SK-N-SH treated with all-trans-retinoic acid at 6 μM for 48 hours (cell line): ENCODE data around the gene ADD3.

Experiments
- CREB5 ChIP-seq: fragments of 250-450 bp; sonication (Bioruptor Pico); IDR thresholded peaks from 2 replicates; pipeline ENCODE4 v1.5.1; 2020; ENCODE audit warnings: low read depth, mild to moderate bottlenecking, moderate library complexity
- GLIS3 ChIP-seq: fragments of 250-450 bp; sonication (Bioruptor Pico); IDR thresholded peaks from 2 replicates; pipeline ENCODE4 v1.5.0; 2020; ENCODE audit warnings: mild to moderate bottlenecking, moderate library complexity
- ISL1 ChIP-seq: fragments of 250-450 bp; sonication (Bioruptor Pico); IDR thresholded peaks from 2 replicates; pipeline ENCODE4 v2.1.2; 2022; ENCODE audit warnings: mild to moderate bottlenecking, moderate library complexity
- OSR1 ChIP-seq: fragments of 250-450 bp; sonication (Bioruptor Pico); IDR thresholded peaks from 2 replicates; pipeline ENCODE4 v1.8.0; 2022; ENCODE audit warnings: moderate library complexity, mild to moderate bottlenecking, inconsistent platforms
- SNAI2 ChIP-seq: fragments of 250-450 bp; sonication (Bioruptor Pico); IDR thresholded peaks from 2 replicates; pipeline ENCODE4 v1.5.0; 2020; ENCODE audit warnings: mild to moderate bottlenecking, moderate library complexity
- ZFP30 ChIP-seq: fragments of 450-650 bp; formaldehyde crosslinking; IDR thresholded peaks from 2 replicates; pipeline ENCODE4 v1.5.0; 2022; ENCODE audit warnings: mild to moderate bottlenecking, moderate library complexity
- ZNF565 ChIP-seq: fragments of 450-650 bp; formaldehyde crosslinking; conservative IDR thresholded peaks from 2 replicates; pipeline ENCODE4 v1.5.0; 2020; ENCODE audit warnings: low read depth, mild to moderate bottlenecking, moderate library complexity

- TF ChIP-seq ZFP30 (CRISPR knock-in tag): no peak
- TF ChIP-seq ISL1: no peak
- TF ChIP-seq CREB5: no peak
- no peak for TF ChIP-seq SNAI2 (CRISPR knock-in tag)
- TF ChIP-seq ZNF565 (CRISPR knock-in tag): no peak
- TF ChIP-seq GLIS3 (CRISPR knock-in tag): no peak
- no peak for TF ChIP-seq OSR1 (CRISPR knock-in tag)
Measured at GRCh38 chr10:110113670-110114337, 106.0 kb downstream of the ADD3 start.
